B cell (primary cell): ENCODE measurements around the gene DLG2. TPM values are rescaled to one million over a fixed set of nuclear protein-coding genes. Genes with fewer than 3 reads are reported as not detected.

Experiments used
- ATAC-seq: fragments of 200-7000 bp; cut with Tn5 transposase; one replicate; pipeline ENCODE4 v1.10.0; 2021; ENCODE audit warnings: low read depth, mild to moderate bottlenecking, moderate number of reproducible peaks, moderate library complexity
- CTCF ChIA-PET: fragments of 350-600 bp; sonication (Branson Sonifier 250); formaldehyde crosslinking; loops from one replicate; lab custom pipeline; 2021; ENCODE audit warnings: antibody characterized with exemption, inconsistent platforms; lab: Charles Lee
- POLR2A ChIA-PET: fragments of 350-600 bp; sonication (Branson Sonifier 250); formaldehyde crosslinking; loops from one replicate; lab custom pipeline; 2021; ENCODE audit warnings: antibody characterized with exemption; lab: Charles Lee
- DNase-seq: peaks from one replicate; pipeline ENCODE4 v3.0.0; 2013
- H2AFZ ChIP-seq: 2 replicates; pipeline ENCODE4 v1.6.1; 2012; ENCODE audit warnings: mild to moderate bottlenecking, low read depth, low read length; ENCODE audit not compliant: insufficient read depth, poor library complexity, severe bottlenecking
- H3K27ac ChIP-seq, 2 donors: 1 replicate in 1 of 2; 2 replicates in 1 of 2; pipeline ENCODE4 v1.5.1; 2012 to 2013; ENCODE audit warnings: low read length in 2 of 2, mild to moderate bottlenecking in 2 of 2, moderate library complexity in 1 of 2
- H3K27me3 ChIP-seq, 4 experiments: fragments of 200-600 bp in 1 of 4; sonication (generic) in 1 of 4; replicated peaks in 1 of 4; 1 replicate in 2 of 4; 2 replicates in 2 of 4; pipeline versions ENCODE4 v1.6.1 to v1.7.0; 2013 to 2016; ENCODE audit warnings: low read length in 3 of 4, mild to moderate bottlenecking in 2 of 4, mixed read lengths in 1 of 4, moderate library complexity in 1 of 4; ENCODE audit not compliant: insufficient read depth in 4 of 4, control insufficient read depth in 3 of 4; ENCODE audit errors: control extremely low read depth in 1 of 4
- H3K36me3 ChIP-seq, 2 experiments: replicated peaks in 1 of 2; 1 replicate in 1 of 2; 2 replicates in 1 of 2; pipeline versions ENCODE4 v1.6.1 to v1.7.1; 2013; ENCODE audit warnings: low read length in 1 of 2; ENCODE audit not compliant: insufficient read depth in 2 of 2, control insufficient read depth in 1 of 2; ENCODE audit errors: control extremely low read depth in 1 of 2, extremely low read depth in 1 of 2
- H3K4me1 ChIP-seq, 2 donors: fragments of 200-600 bp in 1 of 2; sonication (generic) in 1 of 2; 1 replicate in 1 of 2; 2 replicates in 1 of 2; pipeline versions ENCODE4 v1.5.1 to v1.6.1; 2013 to 2017; ENCODE audit warnings: low read length in 2 of 2; ENCODE audit not compliant: control insufficient read depth in 2 of 2, insufficient read depth in 2 of 2
- H3K4me2 ChIP-seq: replicated peaks from 2 replicates; pipeline ENCODE3; 2012; ENCODE audit warnings: mild to moderate bottlenecking, low read depth, low read length; ENCODE audit not compliant: poor library complexity, severe bottlenecking
- H3K4me3 ChIP-seq, 5 experiments: fragments of 200-600 bp in 1 of 5; sonication (generic) in 1 of 5; 1 replicate in 3 of 5; 2 replicates in 2 of 5; pipeline versions ENCODE4 v1.5.1 to v1.7.0; 2011 to 2016; ENCODE audit warnings: low read length in 4 of 5, mild to moderate bottlenecking in 4 of 5, low read depth in 2 of 5, control low read depth in 1 of 5, moderate library complexity in 1 of 5; ENCODE audit not compliant: insufficient read depth in 1 of 5; ENCODE audit errors: control extremely low read depth in 1 of 5, extremely low read depth in 1 of 5
- H3K79me2 ChIP-seq: fragments of 200-600 bp; sonication (generic); one replicate; pipeline ENCODE4 v1.6.0; 2016; ENCODE audit warnings: low read length; ENCODE audit not compliant: control insufficient read depth, insufficient read depth
- H3K9ac ChIP-seq: fragments of 200-600 bp; sonication (generic); 2 replicates; pipeline ENCODE4 v1.6.1; 2017; ENCODE audit warnings: mild to moderate bottlenecking, low read length, moderate library complexity
- H3K9me3 ChIP-seq, 3 donors: one replicate each; pipeline versions ENCODE4 v1.6.1 to v1.7.1; 2013; ENCODE audit warnings: low read length in 2 of 3; ENCODE audit not compliant: control insufficient read depth in 2 of 3, insufficient read depth in 1 of 3; ENCODE audit errors: control extremely low read depth in 1 of 3
- H4K20me1 ChIP-seq: 2 replicates; pipeline ENCODE4 v1.6.0; 2012; ENCODE audit warnings: mild to moderate bottlenecking, low read length; ENCODE audit not compliant: insufficient read depth, control insufficient read depth, poor library complexity, severe bottlenecking
- H3K27ac Mint-ChIP-seq: one replicate; pipeline ENCODE4 v1.8.0; 2021; ENCODE audit warnings: mixed read lengths
- H3K27me3 Mint-ChIP-seq: one replicate; pipeline ENCODE4 v1.8.0; 2021; ENCODE audit warnings: mixed read lengths
- H3K4me1 Mint-ChIP-seq: one replicate; pipeline ENCODE4 v1.8.0; 2021; ENCODE audit warnings: mixed read lengths
- H3K4me3 Mint-ChIP-seq: one replicate; pipeline ENCODE4 v1.8.0; 2021; ENCODE audit warnings: mixed read lengths
- H3K9me3 Mint-ChIP-seq: one replicate; pipeline ENCODE4 v1.8.0; 2022; ENCODE audit warnings: mixed read lengths; ENCODE audit not compliant: insufficient read depth
- CTCF ChIP-seq: fragments of 200-600 bp; IDR thresholded peaks from one replicate; pipeline ENCODE4 v1.8.0; 2022; ENCODE audit warnings: antibody characterized with exemption, mild to moderate bottlenecking
- EZH2 ChIP-seq: IDR thresholded peaks from 2 replicates; pipeline ENCODE4 v1.6.1; 2012; ENCODE audit warnings: borderline replicate concordance, low read depth, mild to moderate bottlenecking, moderate library complexity, low read length; ENCODE audit not compliant: insufficient read depth, poor library complexity, severe bottlenecking
- WGBS: methylation state at CpG from one replicate; pipeline ENCODE4 v1.1.5; 2013; ENCODE audit warnings: missing lambda C conversion rate; ENCODE audit not compliant: insufficient coverage; 5-methylcytosine and 5-hydroxymethylcytosine counted together
- intact Hi-C: fragments of 100-400 bp; cut with micrococcal nuclease; formaldehyde crosslinking; loops from one replicate; pipeline ENCODE4 v1.10.0; 2022
- polyA plus RNA-seq: library from polyadenylated mRNA; depleted of rRNA; stranded (reverse); fragments of >200 nt; gene quantifications from 2 replicates; pipeline ENCODE4 v1.2.3, GENCODE V29; 2012
- total RNA-seq, 2 donors: library from RNA; stranded (reverse); fragments of 120-200 nt in 1 of 2; gene quantifications; 1 replicate in 1 of 2; 2 replicates in 1 of 2; pipeline versions ENCODE4 v1.2.3 to v1.2.4, GENCODE V29; 2013 to 2022

Gene DLG2
- total and polyA plus RNA-seq, 2 donors (not counting 1 experiment from before 2014, with no cell fraction given): 0.54 to 5.4 TPM

GRCh38 chr11:83922953-83923352 is 1704.2 kb downstream of the DLG2 start:
- CTCF ChIA-PET: no interaction called here

DNA sequence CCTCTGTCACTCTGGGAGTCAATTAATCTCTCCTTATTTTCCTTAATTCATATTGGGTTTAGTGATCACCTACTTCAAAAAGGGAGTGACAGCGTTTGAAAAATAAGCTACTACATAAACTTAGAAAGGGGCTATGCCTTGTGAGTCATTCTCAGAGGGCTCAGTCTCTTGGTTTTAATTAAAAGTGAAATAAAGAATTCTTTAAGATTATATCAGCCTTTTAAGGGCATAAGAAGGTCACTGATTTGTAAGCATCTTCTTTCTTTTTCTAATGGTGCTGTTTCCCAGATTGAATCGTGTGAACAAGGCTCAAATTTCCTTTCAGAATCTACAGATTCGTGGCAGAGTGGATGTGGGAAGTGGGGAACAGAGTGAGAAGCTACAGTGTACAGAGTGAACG is 1704.8 kb downstream of the DLG2 start:
- H3K9me3 Mint-ChIP-seq: no peaks in the 10 kb centered on the region
- no peak for TF ChIP-seq CTCF
- TF ChIP-seq EZH2: no peak
- Histone ChIP-seq H3K79me2 (no peaks in the 10 kb centered on the region), H3K9ac (no peak overlapping the region), H3K4me3 (no peak overlapping the region), H3K27ac (no peak overlapping the region), H3K4me1 (no peaks in the 10 kb centered on the region), H3K4me2 (no peak overlapping the region), H3K9me3 (no peaks in the 10 kb centered on the region), H3K27me3 (no peaks in the 10 kb centered on the region), H2AFZ (no peak overlapping the region), H3K36me3 (no peaks in the 10 kb centered on the region), H4K20me1 (no peaks in the 10 kb centered on the region)
- intact Hi-C loops: no loop called here
- POLR2A ChIA-PET: no interaction called here
- H3K27me3 Mint-ChIP-seq: peaks cover 4% of the 10 kb centered on the region
- no peak overlapping the region for H3K4me3 Mint-ChIP-seq
- ATAC-seq (no peak), DNase-seq (no peak)
- no peaks in the 10 kb centered on the region for H3K4me1 Mint-ChIP-seq
- WGBS: 50% methylated on average over 2 of the region's 4 CpGs
- H3K27ac Mint-ChIP-seq: no peak overlapping the region
- CTCF ChIA-PET: no interaction called here

More at GRCh38 chr11:83922953-83923352, 1704.2 kb downstream of the DLG2 start:
- no peak overlapping the region for H3K9ac ChIP-seq
- H3K9me3 Mint-ChIP-seq: no peaks in the 10 kb centered on the region
- peaks cover 4% of the 10 kb centered on the region for H3K27me3 Mint-ChIP-seq
- H3K4me1 ChIP-seq: no peaks in the 10 kb centered on the region
- H3K4me3 Mint-ChIP-seq: no peak overlapping the region
- H3K27me3 ChIP-seq: no peaks in the 10 kb centered on the region
- no CpG with 5 or more reads among the region's 1 CpG for WGBS
- DNase-seq (no peak), ATAC-seq (no peak)
- intact Hi-C loops: no loop called here
- H4K20me1 ChIP-seq: no peaks in the 10 kb centered on the region
- no peaks in the 10 kb centered on the region for H3K4me1 Mint-ChIP-seq
- no peaks in the 10 kb centered on the region for H3K79me2 ChIP-seq
- H3K27ac Mint-ChIP-seq: no peak overlapping the region
- H2AFZ ChIP-seq: no peak overlapping the region
- TF ChIP-seq EZH2 (no peak), CTCF (no peak)
- POLR2A ChIA-PET: no interaction called here
- H3K4me3 ChIP-seq: no peak overlapping the region
- no peak overlapping the region for H3K27ac ChIP-seq
- no peaks in the 10 kb centered on the region for H3K9me3 ChIP-seq
- no peaks in the 10 kb centered on the region for H3K36me3 ChIP-seq
- no peak overlapping the region for H3K4me2 ChIP-seq
